Cardiac muscle cell (in vitro differentiated cells and primary cell): Measurements from ENCODE around the gene TNFAIP3. TPM values are rescaled to one million over a fixed set of nuclear protein-coding genes. Genes with fewer than 3 reads are reported as not detected.
A peak's percentile ranks its signal among the peaks of the same experiment; 100 is the strongest.

ENCODE experiments used
- DNase-seq, 2 donors: peaks; one replicate each; pipeline versions ENCODE4 v3.0.0 to v3.0.0-alpha.2; 2010 to 2017; ENCODE audit warnings: low read depth in 1 of 2, low spot score in 1 of 2
- H3K27ac ChIP-seq: fragments of 200-600 bp; sonication (generic); 2 replicates; pipeline ENCODE4 v1.5.1; 2016
- H3K27me3 ChIP-seq: fragments of 200-600 bp; sonication (generic); 2 replicates; pipeline ENCODE4 v1.6.0; 2016; ENCODE audit warnings: control low read depth
- H3K36me3 ChIP-seq: fragments of 200-600 bp; sonication (generic); 2 replicates; pipeline ENCODE4 v1.5.1; 2016; ENCODE audit warnings: control low read depth
- H3K4me1 ChIP-seq: fragments of 200-600 bp; sonication (generic); 2 replicates; pipeline ENCODE4 v1.8.1; 2017; ENCODE audit warnings: low read depth, mild to moderate bottlenecking, mixed run types
- H3K4me3 ChIP-seq: fragments of 200-600 bp; sonication (generic); 2 replicates; pipeline ENCODE4 v1.5.1; 2016; ENCODE audit warnings: mild to moderate bottlenecking
- H3K9me3 ChIP-seq: fragments of 200-600 bp; sonication (generic); 2 replicates; pipeline ENCODE4 v1.5.1; 2017; ENCODE audit warnings: low read depth, mild to moderate bottlenecking, control low read depth
- polyA plus RNA-seq: library from polyadenylated mRNA; unstranded; fragments of >200 nt; fragmentation: Nextera tagmentation; extraction: Ambion mirVana; gene quantifications from 2 replicates; pipeline ENCODE4 v1.2.1, GENCODE V29; 2016
- total RNA-seq: library from RNA; depleted of rRNA; stranded (reverse); fragments of >200 nt; gene quantifications from 2 replicates; pipeline ENCODE4 v1.2.3, GENCODE V29; 2016
- TF ChIP-seq, protein P1 (sequence below): IDR thresholded peaks from 2 replicates; pipeline ENCODE4 v1.5.1; 2012; ENCODE audit warnings: low read depth, mild to moderate bottlenecking, low read length

TNFAIP3 gene
- total and polyA plus RNA-seq, 2 experiments from 2014 or later = 7.9 TPM

DNA sequence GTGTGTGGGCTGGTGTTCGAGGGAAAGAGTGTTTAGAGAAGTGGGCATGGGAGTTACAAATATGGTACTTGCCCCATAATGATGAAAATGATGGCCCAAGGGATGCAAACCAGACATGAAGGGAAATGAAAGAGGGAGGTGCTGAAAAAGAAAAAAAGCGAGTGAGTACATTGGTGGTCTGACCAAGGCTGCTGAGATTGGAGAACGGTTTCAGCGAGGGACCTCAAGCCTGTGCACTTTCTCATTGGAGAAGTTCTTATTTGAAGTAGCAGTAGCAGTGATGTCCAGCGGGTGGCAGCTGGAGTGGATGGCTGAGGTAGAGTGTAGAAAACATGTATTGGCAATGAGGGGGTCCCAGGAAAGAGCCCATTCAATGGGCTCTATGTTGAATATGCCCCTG, 54.8 kb downstream of the TNFAIP3 start:
- DNase-seq = no peak
- TF ChIP-seq, protein P1, sequence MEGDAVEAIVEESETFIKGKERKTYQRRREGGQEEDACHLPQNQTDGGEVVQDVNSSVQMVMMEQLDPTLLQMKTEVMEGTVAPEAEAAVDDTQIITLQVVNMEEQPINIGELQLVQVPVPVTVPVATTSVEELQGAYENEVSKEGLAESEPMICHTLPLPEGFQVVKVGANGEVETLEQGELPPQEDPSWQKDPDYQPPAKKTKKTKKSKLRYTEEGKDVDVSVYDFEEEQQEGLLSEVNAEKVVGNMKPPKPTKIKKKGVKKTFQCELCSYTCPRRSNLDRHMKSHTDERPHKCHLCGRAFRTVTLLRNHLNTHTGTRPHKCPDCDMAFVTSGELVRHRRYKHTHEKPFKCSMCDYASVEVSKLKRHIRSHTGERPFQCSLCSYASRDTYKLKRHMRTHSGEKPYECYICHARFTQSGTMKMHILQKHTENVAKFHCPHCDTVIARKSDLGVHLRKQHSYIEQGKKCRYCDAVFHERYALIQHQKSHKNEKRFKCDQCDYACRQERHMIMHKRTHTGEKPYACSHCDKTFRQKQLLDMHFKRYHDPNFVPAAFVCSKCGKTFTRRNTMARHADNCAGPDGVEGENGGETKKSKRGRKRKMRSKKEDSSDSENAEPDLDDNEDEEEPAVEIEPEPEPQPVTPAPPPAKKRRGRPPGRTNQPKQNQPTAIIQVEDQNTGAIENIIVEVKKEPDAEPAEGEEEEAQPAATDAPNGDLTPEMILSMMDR = peak; percentile 17

GRCh38 chr6:137923866-137924653, 57.0 kb downstream of the TNFAIP3 start:
- H3K27ac ChIP-seq = no peak overlapping the region
- peak in 1 of 2 donors; percentile 29 for DNase-seq
- H3K36me3 ChIP-seq = no peaks in the 10 kb centered on the region
- H3K4me3 ChIP-seq = no peak overlapping the region
- TF ChIP-seq, protein P1 = no peak
- no peaks in the 10 kb centered on the region for H3K4me1 ChIP-seq
- H3K27me3 ChIP-seq = no peaks in the 10 kb centered on the region
- no peaks in the 10 kb centered on the region for H3K9me3 ChIP-seq

More for the DNA sequence above, 54.8 kb downstream of the TNFAIP3 start:
- H3K4me1 ChIP-seq = no peaks in the 10 kb centered on the region
- H3K27ac ChIP-seq = no peak overlapping the region
- no peaks in the 10 kb centered on the region for H3K9me3 ChIP-seq
- no peaks in the 10 kb centered on the region for H3K36me3 ChIP-seq
- no peaks in the 10 kb centered on the region for H3K27me3 ChIP-seq
- H3K4me3 ChIP-seq = no peak overlapping the region

DNA sequence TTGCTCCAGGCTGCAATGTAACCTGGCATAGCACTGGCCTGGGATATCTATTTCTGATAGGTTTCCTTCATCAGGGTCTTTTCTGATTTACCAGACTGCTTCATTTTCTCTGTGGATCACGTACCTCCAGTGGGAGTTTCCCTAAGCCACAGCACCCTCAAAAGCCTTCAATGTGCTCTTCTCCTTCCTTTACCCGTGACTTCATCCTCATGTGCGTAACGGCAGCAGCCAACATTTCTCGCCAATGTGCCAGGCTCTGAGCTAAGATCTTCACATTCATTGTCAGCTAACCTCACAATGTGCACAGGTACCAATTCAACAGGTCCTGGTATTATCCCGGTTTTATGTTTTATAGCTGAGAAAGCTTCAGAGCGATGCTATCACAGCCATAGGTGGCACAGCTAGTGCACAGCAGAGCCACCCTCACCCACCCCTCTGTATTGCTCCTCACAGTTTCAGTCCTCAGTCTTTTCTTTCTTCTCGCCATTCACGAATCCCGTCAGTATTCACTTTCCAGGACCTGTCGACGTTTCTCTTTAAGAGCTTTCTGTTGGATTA, 58.2 kb downstream of the TNFAIP3 start:
- TF ChIP-seq, protein P1 = no peak
- no peaks in the 10 kb centered on the region for H3K36me3 ChIP-seq

DNA sequence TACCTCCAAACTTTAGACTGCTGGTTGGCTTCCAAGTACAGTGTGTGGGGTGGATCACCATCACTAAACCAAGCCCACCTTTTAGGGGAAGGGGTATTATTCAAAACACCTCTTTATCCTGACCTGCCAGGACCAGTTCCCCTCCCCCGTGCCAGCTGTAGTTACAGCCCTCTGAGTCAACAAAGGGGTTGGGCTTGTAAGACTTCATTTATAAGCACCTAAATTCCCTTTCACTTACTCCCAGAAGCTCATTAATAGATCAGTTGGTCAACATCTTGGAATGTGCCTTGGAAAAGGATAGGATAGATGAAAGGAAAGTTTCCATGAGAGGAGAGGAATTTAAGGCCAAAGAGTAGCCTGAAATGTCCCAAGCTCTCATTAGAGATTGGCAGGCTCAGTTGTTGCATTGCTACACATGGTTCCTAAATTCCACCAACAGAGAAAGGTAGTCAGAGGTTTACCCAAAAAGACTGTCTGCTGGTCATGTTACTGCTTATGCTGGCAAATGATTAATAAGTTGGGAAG, 59.2 kb downstream of the TNFAIP3 start:
- TF ChIP-seq, protein P1 = no peak
- Histone ChIP-seq H3K27me3 (no peaks in the 10 kb centered on the region), H3K36me3 (no peaks in the 10 kb centered on the region), H3K4me1 (no peaks in the 10 kb centered on the region), H3K27ac (no peak overlapping the region), H3K4me3 (no peak overlapping the region), H3K9me3 (no peaks in the 10 kb centered on the region)
- peak in 1 of 2 donors; percentile 69 for DNase-seq

More for the DNA sequence above, 58.2 kb downstream of the TNFAIP3 start:
- H3K4me1 ChIP-seq = no peaks in the 10 kb centered on the region
- no peak overlapping the region for H3K27ac ChIP-seq
- DNase-seq = no peak
- no peaks in the 10 kb centered on the region for H3K9me3 ChIP-seq
- no peaks in the 10 kb centered on the region for H3K27me3 ChIP-seq
- no peak overlapping the region for H3K4me3 ChIP-seq

- DNase-seq = no peak
- no peaks in the 10 kb centered on the region for H3K4me1 ChIP-seq
- no peaks in the 10 kb centered on the region for H3K36me3 ChIP-seq
- no peak overlapping the region for H3K27ac ChIP-seq
- H3K27me3 ChIP-seq = no peaks in the 10 kb centered on the region
- no peaks in the 10 kb centered on the region for H3K9me3 ChIP-seq
- H3K4me3 ChIP-seq = no peak overlapping the region
- TF ChIP-seq, protein P1 = no peak
Observed at GRCh38 chr6:137926985-137927384, 59.9 kb downstream of the TNFAIP3 start.
